SU-DHL-6 (cell line): ENCODE measurements around the gene CERS6.

Experiments used
- CTCF ChIP-seq: fragments of 200-600 bp; sonication (generic); IDR thresholded peaks from one replicate; pipeline ENCODE4 v1.5.1; 2017; ENCODE audit warnings: antibody characterized with exemption, mild to moderate bottlenecking, low read length, moderate library complexity; ENCODE audit not compliant: insufficient read depth, poor library complexity, severe bottlenecking
- EZH2phosphoT487 ChIP-seq: fragments of 200-600 bp; sonication (generic), shearing (Covaris generic); conservative IDR thresholded peaks from 2 replicates; pipeline ENCODE4 v1.6.1; 2018; ENCODE audit warnings: mild to moderate bottlenecking, antibody characterized with exemption, low read length, moderate library complexity, mixed read lengths

DNA sequence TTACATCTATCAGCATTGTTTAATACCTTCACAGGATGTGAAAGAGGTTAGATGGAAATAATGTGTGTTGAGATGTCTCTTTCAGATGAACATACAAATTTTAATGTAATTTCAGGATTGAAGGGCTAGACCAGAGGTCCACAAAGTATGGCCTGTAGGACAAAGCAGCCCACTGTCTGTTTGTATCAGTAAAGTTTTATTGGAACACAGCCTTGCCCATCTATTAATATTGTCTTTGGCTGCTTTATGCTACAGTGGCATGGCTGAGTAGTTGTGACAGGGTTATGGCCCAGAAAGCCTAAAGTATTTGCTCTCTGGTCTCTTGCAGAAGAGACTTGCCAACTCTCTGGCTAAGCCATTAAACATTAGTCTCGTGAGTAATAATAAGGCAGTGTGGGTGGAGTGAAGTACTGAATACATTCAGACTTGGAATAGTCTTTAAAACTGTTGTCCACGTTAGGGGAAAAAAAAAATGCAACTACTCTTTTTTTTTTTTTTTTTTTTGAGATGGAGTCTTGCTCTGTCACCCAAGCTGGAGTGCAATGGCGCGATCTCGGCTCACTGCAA, 271.9 kb downstream of the CERS6 start:
- TF ChIP-seq CTCF: no peak
- no peak for TF ChIP-seq EZH2phosphoT487
